Activated naive CD8-positive, alpha-beta T cell treated with anti-CD3 and anti-CD28 coated beads for 36 hours (primary cell): Measurements from ENCODE around the gene RASD2. TPM values are rescaled to one million over a fixed set of nuclear protein-coding genes. Genes with fewer than 3 reads are reported as not detected.
"Not testable (repeated sequence)": the region's sequence is repeated elsewhere in the genome, so short reads cannot be mapped to it uniquely, and the experiment has no call there.

ENCODE experiments used
- DNase-seq: peaks from one replicate; pipeline ENCODE4 v3.0.0; 2021
- H3K27ac Mint-ChIP-seq: one replicate; pipeline ENCODE4 v1.8.0; 2022; ENCODE audit warnings: mild to moderate bottlenecking, moderate library complexity, mixed read lengths
- H3K27me3 Mint-ChIP-seq: one replicate; pipeline ENCODE4 v1.8.0; 2022; ENCODE audit warnings: mild to moderate bottlenecking, mixed read lengths
- H3K36me3 Mint-ChIP-seq: one replicate; pipeline ENCODE4 v1.8.0; 2021; ENCODE audit warnings: mild to moderate bottlenecking, mixed read lengths
- H3K4me1 Mint-ChIP-seq: one replicate; pipeline ENCODE4 v1.8.0; 2021; ENCODE audit warnings: mixed read lengths
- H3K4me3 Mint-ChIP-seq: one replicate; pipeline ENCODE4 v1.8.0; 2022; ENCODE audit warnings: mild to moderate bottlenecking, moderate library complexity, mixed read lengths
- H3K9me3 Mint-ChIP-seq: one replicate; pipeline ENCODE4 v1.8.0; 2022; ENCODE audit warnings: mixed read lengths
- total RNA-seq, 2 experiments: library from RNA; stranded (reverse); gene quantifications; one replicate each; pipeline ENCODE4 v1.2.3, GENCODE V29; 2021

The RASD2 gene
- total RNA-seq, 2 experiments from 2014 or later: 0.06 to 0.16 TPM

DNA sequence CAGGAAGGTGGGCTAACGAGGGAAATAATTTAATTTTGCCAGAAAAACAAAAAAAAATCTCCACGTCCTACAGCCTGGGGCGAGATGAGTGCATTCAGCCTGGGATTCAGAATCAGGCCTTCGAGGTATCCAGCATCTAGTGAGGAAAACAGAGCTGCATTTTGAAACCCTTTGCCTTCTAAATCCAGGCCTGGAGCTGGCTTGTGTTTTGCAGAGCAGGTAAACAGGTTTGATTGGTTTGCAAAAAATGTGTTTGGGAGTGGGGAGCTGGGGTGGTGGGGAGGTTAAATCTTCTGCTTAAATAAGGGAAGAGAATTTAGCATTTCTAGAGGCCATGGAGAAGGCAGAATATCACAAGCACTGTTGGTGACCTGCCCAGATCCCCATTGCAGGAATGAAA, 29.7 kb upstream of the RASD2 start:
- Mint-ChIP-seq H3K4me3 (no peak overlapping the region), H3K9me3 (no peaks in the 10 kb centered on the region), H3K36me3 (no peaks in the 10 kb centered on the region), H3K27ac (no peak overlapping the region), H3K27me3 (peaks cover 5% of the 10 kb centered on the region), H3K4me1 (no peaks in the 10 kb centered on the region)
- DNase-seq: no peak

DNA sequence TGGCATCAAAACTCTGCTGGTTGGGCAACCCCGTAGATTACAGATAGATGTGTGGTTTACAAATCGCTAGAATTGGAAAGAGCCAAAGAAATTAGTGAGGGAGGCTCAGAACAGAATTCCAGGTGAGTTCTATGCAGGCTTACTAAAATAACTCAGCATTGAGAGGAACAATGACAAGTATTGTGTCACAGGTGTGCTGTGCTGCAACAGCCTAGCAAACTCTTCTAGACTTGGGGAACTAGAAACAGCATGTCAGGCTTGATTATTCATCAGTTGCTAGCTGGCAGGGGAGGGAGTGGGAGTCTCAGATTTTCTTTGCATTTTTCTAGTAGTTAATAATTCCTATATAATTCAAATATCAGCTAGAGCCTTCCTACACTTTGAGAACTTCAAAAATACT, 26.3 kb upstream of the RASD2 start:
- no peak overlapping the region for H3K4me3 Mint-ChIP-seq
- H3K27ac Mint-ChIP-seq: no peak overlapping the region
- H3K9me3 Mint-ChIP-seq: no peaks in the 10 kb centered on the region
- peaks cover 17% of the 10 kb centered on the region for H3K27me3 Mint-ChIP-seq
- H3K4me1 Mint-ChIP-seq: no peaks in the 10 kb centered on the region
- H3K36me3 Mint-ChIP-seq: no peaks in the 10 kb centered on the region
- no peak for DNase-seq

DNA sequence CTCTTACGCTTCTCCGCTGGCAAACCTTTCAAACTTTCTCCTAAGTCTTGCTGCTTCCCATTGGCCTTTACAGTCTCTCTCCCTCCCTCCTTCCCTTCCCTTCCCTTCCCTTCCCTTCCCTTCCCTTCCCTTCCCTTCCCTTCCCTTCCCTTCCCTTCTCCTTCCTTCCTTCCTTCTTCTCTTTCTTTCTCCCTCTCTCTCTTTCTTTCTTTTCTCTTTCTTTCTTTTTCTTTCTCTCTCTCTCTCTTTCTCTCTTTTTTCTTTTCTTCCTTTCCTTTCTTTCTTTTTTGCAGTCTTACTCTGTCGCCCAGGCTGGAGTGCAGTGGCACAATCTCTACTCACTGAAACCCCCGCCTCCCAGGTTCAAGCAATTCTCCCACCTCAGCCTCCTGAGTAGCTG, 24.7 kb upstream of the RASD2 start:
- H3K27ac Mint-ChIP-seq, H3K36me3 Mint-ChIP-seq: not testable (repeated sequence)

DNA sequence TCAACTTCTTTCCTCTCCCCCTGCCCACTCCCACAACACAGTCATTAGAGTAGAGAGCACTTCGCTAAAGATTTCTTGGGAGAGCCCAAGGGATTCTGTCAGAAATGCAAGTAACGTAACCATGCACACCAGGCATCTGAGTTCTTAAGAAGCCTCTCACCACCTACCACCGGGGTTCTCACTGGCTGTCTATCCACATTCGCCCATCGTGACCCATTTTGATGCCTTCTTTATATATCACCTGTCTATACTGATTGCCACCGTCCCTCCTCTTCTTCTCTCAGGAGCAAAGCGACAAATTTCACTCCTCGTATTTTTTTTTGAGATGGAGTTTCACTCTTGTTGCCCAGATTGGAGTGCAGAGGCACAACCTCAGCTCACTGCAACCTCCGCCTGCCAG, 23.9 kb upstream of the RASD2 start:
- no peaks in the 10 kb centered on the region for H3K4me1 Mint-ChIP-seq
- no peak overlapping the region for H3K4me3 Mint-ChIP-seq
- no peaks in the 10 kb centered on the region for H3K9me3 Mint-ChIP-seq
- no peak for DNase-seq
- no peaks in the 10 kb centered on the region for H3K36me3 Mint-ChIP-seq
- H3K27ac Mint-ChIP-seq: no peak overlapping the region
- peaks cover 20% of the 10 kb centered on the region for H3K27me3 Mint-ChIP-seq

More for the DNA sequence above, 24.7 kb upstream of the RASD2 start:
- not testable (repeated sequence) for H3K4me3 Mint-ChIP-seq, H3K4me1 Mint-ChIP-seq, DNase-seq, H3K9me3 Mint-ChIP-seq
- peaks cover 17% of the 10 kb centered on the region for H3K27me3 Mint-ChIP-seq

DNA sequence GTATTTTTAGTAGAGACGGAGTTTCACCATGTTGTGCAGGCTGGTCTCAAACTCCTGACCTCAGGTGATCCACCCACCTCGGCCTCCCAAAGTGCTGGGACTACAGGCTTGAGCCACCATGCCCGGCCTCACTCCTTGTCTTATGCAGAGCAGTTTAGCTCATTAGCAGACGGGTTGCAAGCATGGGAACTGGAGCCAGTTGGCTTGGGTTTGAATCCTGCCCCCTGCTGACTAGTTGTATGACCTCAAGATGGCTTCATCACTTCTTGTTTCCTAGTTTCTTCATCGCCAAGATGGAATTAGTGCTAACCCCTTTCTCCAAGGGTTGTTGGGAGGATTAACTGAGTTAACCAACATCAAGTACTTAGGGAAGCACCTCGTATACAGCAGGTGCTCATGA, 23.4 kb upstream of the RASD2 start:
- H3K4me1 Mint-ChIP-seq: no peaks in the 10 kb centered on the region
- H3K36me3 Mint-ChIP-seq: no peaks in the 10 kb centered on the region

DNA sequence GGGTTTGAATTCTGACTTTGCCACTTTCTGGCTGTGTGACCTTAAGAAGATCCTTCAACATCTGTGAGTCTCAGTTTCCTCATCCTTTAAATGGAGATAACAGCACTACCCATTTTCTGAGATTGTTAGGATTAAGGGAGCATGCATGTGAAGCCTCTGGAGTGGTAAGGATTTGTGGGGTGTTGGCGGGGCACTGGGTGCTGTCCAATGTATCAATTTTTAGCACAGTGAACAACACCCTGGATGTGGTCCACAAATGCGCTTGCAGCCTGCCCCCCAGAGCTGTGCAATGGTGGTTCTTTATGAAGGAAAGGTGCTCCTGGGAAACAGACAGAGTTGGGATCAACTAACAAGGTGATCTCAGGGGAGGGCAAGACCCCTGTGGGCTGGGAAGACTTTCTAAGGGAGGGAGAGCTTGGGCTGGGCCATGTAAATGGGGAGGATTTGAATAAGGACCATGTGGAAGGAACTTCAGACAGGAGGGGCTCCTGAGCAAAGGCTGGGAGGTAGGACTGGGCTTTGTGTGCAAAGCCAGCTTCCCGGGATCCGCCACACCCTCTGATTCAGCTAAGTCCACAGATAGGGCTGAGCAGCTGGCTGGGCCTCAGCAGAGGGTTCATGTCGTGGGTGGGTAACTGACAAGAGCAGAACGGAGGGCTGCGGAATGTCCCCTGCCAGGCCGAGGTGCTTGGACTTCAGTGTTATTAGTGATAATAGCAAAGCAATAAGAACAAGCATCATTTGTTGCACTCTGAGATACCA, 22.7 kb upstream of the RASD2 start:
- H3K9me3 Mint-ChIP-seq: no peaks in the 10 kb centered on the region
- no peak overlapping the region for H3K27ac Mint-ChIP-seq
- no peak overlapping the region for H3K4me3 Mint-ChIP-seq
- H3K27me3 Mint-ChIP-seq: peaks cover 32% of the 10 kb centered on the region
- no peaks in the 10 kb centered on the region for H3K36me3 Mint-ChIP-seq
- no peak for DNase-seq
- no peaks in the 10 kb centered on the region for H3K4me1 Mint-ChIP-seq

More for the DNA sequence above, 23.4 kb upstream of the RASD2 start:
- no peaks in the 10 kb centered on the region for H3K9me3 Mint-ChIP-seq
- no peak for DNase-seq
- H3K4me3 Mint-ChIP-seq: no peak overlapping the region
- peaks cover 25% of the 10 kb centered on the region for H3K27me3 Mint-ChIP-seq
- H3K27ac Mint-ChIP-seq: no peak overlapping the region

DNA sequence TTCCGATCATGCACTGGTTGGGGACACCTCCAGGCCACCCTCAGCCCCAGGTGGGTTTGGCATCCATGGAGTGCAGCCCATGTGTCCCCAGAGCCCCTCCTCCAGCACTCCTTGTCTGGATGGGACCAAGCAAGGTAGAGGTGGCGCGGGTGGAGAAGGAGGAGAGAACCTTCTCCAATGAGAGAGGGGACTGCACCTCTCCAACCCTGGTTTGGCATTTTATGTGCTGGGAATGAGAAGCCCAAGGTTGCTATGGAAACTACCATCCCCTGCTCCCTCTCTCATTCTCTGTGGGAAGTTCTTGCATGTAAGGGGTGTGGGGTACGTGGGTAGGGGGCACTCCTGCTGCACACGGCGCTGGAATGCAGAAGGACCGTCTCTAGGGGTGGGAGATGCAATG, 21.8 kb upstream of the RASD2 start:
- H3K27me3 Mint-ChIP-seq: peaks cover 33% of the 10 kb centered on the region
- no peak overlapping the region for H3K4me3 Mint-ChIP-seq
- H3K9me3 Mint-ChIP-seq: no peaks in the 10 kb centered on the region
- H3K4me1 Mint-ChIP-seq: no peaks in the 10 kb centered on the region
- no peak overlapping the region for H3K27ac Mint-ChIP-seq
- no peaks in the 10 kb centered on the region for H3K36me3 Mint-ChIP-seq
- DNase-seq: no peak

DNA sequence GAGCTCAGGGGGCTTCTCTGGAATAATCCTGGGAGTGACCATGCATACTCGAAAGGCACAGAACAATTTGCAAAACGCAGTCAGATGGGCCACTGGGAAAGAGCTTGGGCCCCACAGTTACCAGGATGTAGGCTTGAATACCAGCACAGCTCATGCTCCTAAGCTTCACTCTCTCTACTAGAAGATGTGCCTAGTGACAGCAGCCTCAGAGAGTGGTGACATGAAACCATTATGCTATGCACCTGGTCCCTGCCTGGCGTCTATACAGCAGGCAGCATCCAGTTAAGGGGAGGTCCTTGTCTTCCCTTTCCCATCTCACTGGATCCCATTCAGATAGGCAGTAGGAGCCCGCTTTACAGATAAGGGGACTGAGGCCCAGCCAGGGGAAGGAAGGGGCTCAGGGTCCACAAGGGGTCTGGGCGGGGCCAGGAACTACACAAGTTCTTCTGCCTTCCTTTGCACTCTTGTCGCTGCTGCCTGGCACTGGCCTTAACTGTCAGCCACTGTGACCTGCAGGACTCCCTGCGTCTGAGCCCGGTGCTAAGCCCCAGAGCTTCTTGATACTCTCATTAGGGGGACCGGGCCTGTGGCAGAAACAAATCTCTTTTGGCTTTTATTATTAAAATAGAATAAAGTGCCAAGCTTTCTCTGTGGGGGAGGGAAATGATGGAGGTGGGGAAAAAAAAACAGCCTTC, 21.2 kb upstream of the RASD2 start:
- DNase-seq: no peak
- no peaks in the 10 kb centered on the region for H3K4me1 Mint-ChIP-seq
- H3K27me3 Mint-ChIP-seq: peaks cover 33% of the 10 kb centered on the region
- H3K27ac Mint-ChIP-seq: no peak overlapping the region
- no peaks in the 10 kb centered on the region for H3K9me3 Mint-ChIP-seq
- H3K4me3 Mint-ChIP-seq: no peak overlapping the region
- H3K36me3 Mint-ChIP-seq: no peaks in the 10 kb centered on the region

DNA sequence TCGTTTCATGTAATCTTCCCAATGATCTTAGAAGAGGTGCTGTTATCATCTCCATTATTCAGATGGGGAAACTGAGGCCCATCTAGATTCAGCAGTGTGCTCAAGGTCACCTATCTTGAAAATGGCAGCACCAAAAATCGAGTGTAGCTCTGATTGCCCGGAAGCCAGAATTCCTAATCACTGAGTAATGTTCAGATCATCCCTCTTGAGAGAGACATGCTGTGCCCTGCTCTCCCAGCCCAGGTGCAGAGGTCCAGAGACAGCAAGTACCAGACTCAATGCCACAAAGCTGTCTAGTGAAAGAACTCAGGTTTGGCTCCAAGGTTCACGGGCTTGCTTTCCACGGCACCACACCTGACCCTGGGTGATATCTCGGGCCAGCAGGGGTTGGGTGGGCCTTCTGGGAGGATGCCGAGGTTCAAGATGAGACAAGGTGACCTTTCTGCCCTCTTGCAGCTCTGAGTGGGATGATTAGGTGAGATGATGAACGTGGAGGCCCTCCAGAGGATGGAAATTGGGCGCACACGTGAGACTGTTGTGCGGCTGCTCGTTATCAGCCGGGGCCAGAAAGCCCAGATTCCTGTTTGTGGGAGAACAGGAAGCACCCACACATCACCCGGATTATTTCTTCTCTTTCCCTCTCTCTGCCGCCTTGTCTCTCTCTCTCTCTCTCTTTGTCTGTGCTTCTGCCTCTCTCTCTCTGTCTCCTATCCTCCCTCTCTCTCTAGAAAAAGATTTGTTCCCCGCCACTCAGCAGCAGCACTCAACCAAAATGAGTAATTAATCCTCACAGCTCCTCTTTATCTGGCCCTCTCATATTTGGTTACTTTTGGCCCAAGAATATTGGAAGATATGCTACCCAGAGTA, 19.0 kb upstream of the RASD2 start:
- Mint-ChIP-seq H3K27ac (no peak overlapping the region), H3K9me3 (no peaks in the 10 kb centered on the region), H3K27me3 (peaks cover 24% of the 10 kb centered on the region), H3K36me3 (no peaks in the 10 kb centered on the region), H3K4me1 (no peaks in the 10 kb centered on the region), H3K4me3 (no peak overlapping the region)
- no peak for DNase-seq

DNA sequence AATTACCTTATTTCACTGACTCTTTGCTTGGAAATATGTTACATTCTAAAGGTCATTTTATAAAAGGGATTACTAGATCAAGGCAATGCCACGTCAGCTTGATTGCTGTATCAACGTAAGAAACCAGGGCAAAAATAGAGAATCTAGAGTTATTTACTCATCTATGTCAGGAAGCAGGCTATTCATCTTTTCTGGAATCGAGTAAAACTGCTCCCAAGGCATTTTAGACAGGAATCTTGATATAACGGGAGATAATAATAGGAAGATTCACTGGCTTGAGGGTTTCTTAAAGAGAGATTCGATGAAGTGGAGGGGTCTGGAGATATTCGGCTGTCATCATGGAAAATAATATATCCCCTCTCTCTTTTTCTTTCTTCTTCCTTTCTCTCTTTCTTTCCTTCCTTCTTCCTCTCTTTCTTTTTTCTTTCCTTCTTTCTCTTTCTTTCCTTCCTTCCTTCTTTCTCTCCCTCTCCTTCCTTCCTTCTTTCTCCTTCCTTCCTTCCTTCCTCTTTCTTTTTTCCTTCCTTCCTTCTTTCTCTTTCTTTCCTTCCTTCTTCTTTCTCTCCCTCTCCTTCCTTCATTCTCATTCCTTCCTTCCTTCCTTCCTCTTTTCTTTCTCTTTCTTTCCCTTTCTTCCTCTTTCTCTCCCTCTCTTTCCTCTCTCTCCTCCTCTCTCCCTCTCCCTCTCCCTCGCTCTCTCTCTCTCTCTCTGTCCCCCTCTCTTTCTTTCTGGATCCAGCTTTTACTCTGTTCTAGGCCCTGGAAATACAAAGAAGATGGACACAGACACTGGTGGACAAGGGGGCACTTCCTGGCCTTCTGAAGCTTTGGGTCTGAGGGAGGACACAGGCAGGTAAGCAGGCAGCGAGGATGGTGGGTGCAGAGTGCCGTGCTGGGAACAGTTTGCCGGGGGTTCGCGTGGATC, 18.1 kb upstream of the RASD2 start:
- no peaks in the 10 kb centered on the region for H3K4me1 Mint-ChIP-seq
- no peak for DNase-seq
- no peak overlapping the region for H3K27ac Mint-ChIP-seq
- peaks cover 20% of the 10 kb centered on the region for H3K27me3 Mint-ChIP-seq
- H3K9me3 Mint-ChIP-seq: no peaks in the 10 kb centered on the region
- H3K4me3 Mint-ChIP-seq: no peak overlapping the region
- no peaks in the 10 kb centered on the region for H3K36me3 Mint-ChIP-seq

DNA sequence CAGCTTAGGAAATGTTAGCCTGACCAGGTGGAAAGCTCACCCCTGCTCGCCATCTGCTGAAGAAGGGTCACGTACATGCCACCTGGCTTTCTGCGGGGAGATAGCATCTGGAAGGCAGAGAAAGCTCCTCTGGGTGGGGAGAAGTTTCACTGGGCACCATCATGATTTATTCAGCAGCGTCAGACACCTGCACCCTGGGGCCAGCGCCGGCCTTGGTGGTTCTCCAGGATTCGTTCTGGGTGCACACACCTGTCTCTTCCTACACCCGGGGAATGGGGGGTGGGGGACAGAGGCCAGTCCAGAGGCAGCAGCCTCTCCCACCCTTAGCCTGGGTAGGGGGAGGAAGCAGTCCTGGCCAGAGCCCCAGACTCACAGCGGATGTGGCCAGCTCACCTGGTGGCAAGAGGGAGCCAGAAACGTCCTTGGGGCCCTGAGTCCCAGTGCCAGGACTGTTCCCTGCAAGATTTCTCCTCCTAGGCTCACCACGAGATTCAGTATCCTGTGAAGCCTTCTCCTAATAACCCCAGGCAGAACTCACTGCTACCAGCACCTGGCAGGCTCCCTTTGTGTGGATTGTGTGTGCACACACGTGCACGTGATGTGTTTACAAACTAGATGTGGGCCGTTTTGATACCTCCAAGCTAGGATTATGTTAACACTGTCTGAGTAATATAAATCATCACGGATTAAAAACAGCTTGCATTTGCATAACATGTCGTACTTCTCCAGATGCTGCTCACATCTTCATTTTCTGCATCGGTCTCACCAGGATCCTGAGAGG, 17.3 kb upstream of the RASD2 start:
- H3K4me1 Mint-ChIP-seq: no peaks in the 10 kb centered on the region
- H3K4me3 Mint-ChIP-seq: no peak overlapping the region
- no peak overlapping the region for H3K27ac Mint-ChIP-seq
- peaks cover 16% of the 10 kb centered on the region for H3K27me3 Mint-ChIP-seq
- DNase-seq: no peak
- H3K9me3 Mint-ChIP-seq: no peaks in the 10 kb centered on the region
- no peaks in the 10 kb centered on the region for H3K36me3 Mint-ChIP-seq

DNA sequence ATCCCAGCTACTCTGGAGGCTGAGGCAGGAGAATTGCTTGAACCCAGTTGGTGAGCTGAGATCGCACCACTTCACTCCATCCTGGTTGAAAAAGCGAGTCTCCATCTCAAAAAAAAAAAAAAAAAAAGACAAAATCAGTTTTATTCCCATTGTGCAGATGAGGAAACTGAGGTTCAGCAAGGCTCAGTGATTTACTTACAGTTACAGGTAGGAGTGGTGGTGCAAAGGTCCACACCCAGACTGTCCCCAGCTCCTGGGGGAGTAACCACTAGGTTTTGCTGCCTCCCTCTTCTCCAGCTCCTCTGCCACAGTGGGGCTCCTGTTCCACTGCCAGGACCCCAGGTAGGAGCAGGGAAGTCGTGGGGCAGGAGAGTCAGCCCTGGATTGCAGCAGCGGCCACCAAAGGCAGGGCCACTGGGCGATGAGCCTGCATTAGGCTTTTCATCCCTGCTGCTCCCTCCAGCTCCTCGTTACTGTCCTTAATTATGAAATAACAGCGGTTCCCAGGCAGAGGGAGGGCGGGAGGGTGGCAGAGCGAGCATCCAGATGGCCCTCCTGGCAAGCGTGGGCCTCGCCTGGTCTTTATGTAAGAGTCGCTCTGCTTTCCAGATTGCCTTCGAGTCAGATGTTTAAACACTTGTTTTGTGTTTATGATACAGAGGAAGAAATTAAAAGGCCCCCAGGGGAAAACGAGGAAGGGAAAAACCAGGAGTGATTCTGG, 15.5 kb upstream of the RASD2 start:
- Mint-ChIP-seq H3K36me3 (no peaks in the 10 kb centered on the region), H3K9me3 (peaks cover 2% of the 10 kb centered on the region), H3K4me1 (no peaks in the 10 kb centered on the region), H3K27me3 (peaks cover 16% of the 10 kb centered on the region), H3K27ac (no peak overlapping the region), H3K4me3 (no peak overlapping the region)
- DNase-seq: no peak

DNA sequence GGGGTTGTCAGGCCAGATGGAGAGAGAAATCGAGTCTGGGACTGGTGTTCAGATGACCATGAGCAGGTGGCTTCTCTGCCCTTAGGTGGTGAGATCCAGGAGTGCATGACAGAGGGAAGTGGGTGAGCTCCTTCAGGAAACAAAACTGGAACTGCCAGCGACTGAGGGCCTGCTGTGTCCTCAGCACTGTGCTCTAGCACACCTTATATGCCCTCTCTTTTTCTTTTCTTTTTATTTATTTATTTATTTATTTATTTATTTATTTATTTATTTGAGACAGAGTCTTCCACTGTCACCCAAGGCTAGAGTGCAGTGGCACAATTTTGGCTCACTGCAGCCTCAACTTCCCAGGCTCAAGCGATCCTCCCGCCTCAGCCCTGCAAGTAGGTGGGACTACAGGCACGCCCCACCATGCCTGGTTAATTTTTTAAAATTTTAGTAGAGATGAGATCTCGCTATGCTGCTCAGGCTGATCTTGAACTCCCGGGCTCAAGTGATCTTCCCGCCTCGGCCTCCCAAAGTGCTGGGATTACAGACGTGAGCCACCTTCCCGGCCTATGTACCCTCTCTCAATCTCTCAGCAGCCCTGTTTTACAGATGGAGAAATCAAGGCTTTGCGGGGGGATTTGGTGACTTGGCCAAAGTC, 14.8 kb upstream of the RASD2 start:
- no peaks in the 10 kb centered on the region for H3K36me3 Mint-ChIP-seq
- no peak overlapping the region for H3K27ac Mint-ChIP-seq
- H3K4me3 Mint-ChIP-seq: no peak overlapping the region
- no peaks in the 10 kb centered on the region for H3K4me1 Mint-ChIP-seq
- H3K27me3 Mint-ChIP-seq: peaks cover 16% of the 10 kb centered on the region
- DNase-seq: no peak
- H3K9me3 Mint-ChIP-seq: peaks cover 2% of the 10 kb centered on the region
